Sciatic nerve (tissue), 2 donors: ENCODE data around the gene ANXA1. TPM values are rescaled to one million over a fixed set of nuclear protein-coding genes. Genes with fewer than 3 reads are reported as not detected.
"Not testable (repeated sequence)": the region's sequence is repeated elsewhere in the genome, so short reads cannot be mapped to it uniquely, and the experiment has no call there.

Experiments used
- ATAC-seq: fragments of 200-7000 bp; cut with Tn5 transposase; one replicate; pipeline ENCODE4 v1.9.1; 2020; ENCODE audit warnings: mild to moderate bottlenecking, moderate library complexity
- DNase-seq: peaks from one replicate; pipeline ENCODE4 v3.0.0-alpha.2; 2020; ENCODE audit warnings: low spot score
- intact Hi-C: fragments of 100-400 bp; cut with DNase I; formaldehyde crosslinking; loops from one replicate; pipeline ENCODE4 v1.14.2; 2022
- total RNA-seq: library from RNA; stranded (reverse); fragmentation: NEBNext Ultra II Directional; extraction: Animal tissue kit (Norgen Biotek cat#: 25700); gene quantifications from one replicate; pipeline ENCODE4 v1.2.1, GENCODE V29; 2021
- donor health status: DM: no; HTN: no; CAD: no.
- donor health status: DM: no; HTN: no; CAD: no.

The ANXA1 gene
- total RNA-seq, 1 donor from 2014 or later: 293 TPM

- DNase-seq (no peak), ATAC-seq (peak; percentile 55)
- intact Hi-C loops: loop anchor here (10.0 kb wide), 1 partner anchor 69 kb away; no protein-coding TSS in a partner anchor
Observed at GRCh38 chr9:73183917-73184861, 32.5 kb downstream of the ANXA1 start.

- DNase-seq, ATAC-seq, intact Hi-C loops: not testable (repeated sequence)
Observed at GRCh38 chr9:73191109-73191508, 39.4 kb downstream of the ANXA1 start.

GRCh38 chr9:73194284-73194683, 42.6 kb downstream of the ANXA1 start:
- DNase-seq (no peak), ATAC-seq (no peak)
- intact Hi-C loops: no loop called here

- DNase-seq (no peak), ATAC-seq (no peak)
Observed at GRCh38 chr9:73199448-73199847, 47.8 kb downstream of the ANXA1 start.

GRCh38 chr9:73199886-73200285, 48.2 kb downstream of the ANXA1 start:
- DNase-seq (no peak), ATAC-seq (no peak)
- intact Hi-C loops: no loop called here

More at GRCh38 chr9:73199448-73199847, 47.8 kb downstream of the ANXA1 start:
- intact Hi-C loops: no loop called here

- peak; percentile 53 for ATAC-seq
- DNase-seq: no peak
- intact Hi-C loops: no loop called here
Observed at GRCh38 chr9:73200694-73201452, 49.2 kb downstream of the ANXA1 start.

GRCh38 chr9:73202980-73203379, 51.3 kb downstream of the ANXA1 start:
- ATAC-seq: no peak
- intact Hi-C loops: no loop called here

GRCh38 chr9:73204936-73205335, 53.3 kb downstream of the ANXA1 start:
- intact Hi-C loops: no loop called here
- no peak for DNase-seq
- no peak for ATAC-seq

More at GRCh38 chr9:73202980-73203379, 51.3 kb downstream of the ANXA1 start:
- no peak for DNase-seq

- no peak for ATAC-seq
- intact Hi-C loops: no loop called here
- no peak for DNase-seq
Observed at GRCh38 chr9:73206851-73207250, 55.2 kb downstream of the ANXA1 start.

- DNase-seq (no peak), ATAC-seq (no peak)
- intact Hi-C loops: no loop called here
Observed at GRCh38 chr9:73210886-73211666, 59.4 kb downstream of the ANXA1 start.

GRCh38 chr9:73213300-73213699, 61.6 kb downstream of the ANXA1 start:
- no peak for ATAC-seq

GRCh38 chr9:73215249-73215648, 63.6 kb downstream of the ANXA1 start:
- ATAC-seq: no peak
- intact Hi-C loops: no loop called here
- DNase-seq: no peak

More at GRCh38 chr9:73213300-73213699, 61.6 kb downstream of the ANXA1 start:
- intact Hi-C loops: no loop called here
- no peak for DNase-seq

GRCh38 chr9:73216100-73216499, 64.4 kb downstream of the ANXA1 start:
- DNase-seq: no peak
- ATAC-seq: no peak
- intact Hi-C loops: no loop called here

Other genes starting within 250 kb of the ANXA1 start
- gene ALDH1A1, start 198.8 kb upstream of the ANXA1 start, total RNA-seq: 277 TPM